K562 (cell line): ENCODE results near the gene PRM3. TPM values are rescaled to one million over a fixed set of nuclear protein-coding genes. Genes with fewer than 3 reads are reported as not detected.

Experiments
- ATAC-seq: fragments of 200-7000 bp; cut with Tn5 transposase; 3 replicates; pipeline ENCODE4 v1.9.1; 2020; ENCODE audit warnings: moderate library complexity
- BruUV-seq: library from RNA; stranded (reverse); fragments of 400-500 nt; replicated peaks from 2 replicates; lab custom pipeline; 2021; lab: Mats Ljungman, UMichigan
- CTCF ChIA-PET: fragments of 300-600 bp; formaldehyde crosslinking; extraction: SDS; loops from one replicate; lab custom pipeline; 2021; ENCODE audit warnings: low intra/inter-chr PET ratio; lab: Yijun Ruan, JAX
- POLR2A ChIA-PET: fragments of 300-600, 350-650 bp; sonication (Branson Sonifier 250); formaldehyde crosslinking; extraction: SDS; loops from one replicate; lab custom pipeline; 2021; ENCODE audit warnings: antibody characterized with exemption, inconsistent platforms; lab: Yijun Ruan, JAX
- DNase-seq, 4 experiments: peaks; one replicate each; pipeline versions ENCODE4 v3.0.0 to v3.0.0-alpha.2; 2011 to 2018; ENCODE audit warnings: low spot score in 3 of 4, mixed read lengths in 3 of 4; ENCODE audit errors: extremely low read depth in 1 of 4
- FAIRE-seq: peaks from 2 replicates; lab custom pipeline; 2011; peaks lifted over from hg19 to GRCh38; lab: Jason Lieb, UNC
- H2AFZ ChIP-seq: 2 replicates; pipeline ENCODE4 v1.6.0; 2011; ENCODE audit warnings: low read depth, low read length, control low read depth, inconsistent platforms
- H3K27ac ChIP-seq: fragments of 200-600 bp; 3 replicates; pipeline ENCODE4 v1.8.0; 2011; ENCODE audit warnings: low read depth, mild to moderate bottlenecking, control low read depth, inconsistent platforms, low read length, moderate library complexity, mixed read lengths; ENCODE audit errors: extremely low read depth
- H3K27me3 ChIP-seq, 2 experiments: fragments of 300-600 bp in 1 of 2; 2 replicates in 1 of 2; 3 replicates in 1 of 2; pipeline versions ENCODE4 v1.6.0 to v1.8.0; 2011; ENCODE audit warnings: inconsistent platforms in 2 of 2, low read length in 2 of 2, mild to moderate bottlenecking in 1 of 2, mixed read lengths in 1 of 2, moderate library complexity in 1 of 2; ENCODE audit not compliant: control insufficient read depth in 2 of 2, insufficient read depth in 2 of 2
- H3K36me3 ChIP-seq: fragments of 300-600 bp; 3 replicates; pipeline ENCODE4 v1.8.0; 2011; ENCODE audit warnings: mild to moderate bottlenecking, low read length, inconsistent platforms; ENCODE audit not compliant: control insufficient read depth, insufficient read depth
- H3K4me1 ChIP-seq, 2 experiments: fragments of 200-600 bp in 1 of 2; replicated peaks in 1 of 2; 2 replicates in 1 of 2; 3 replicates in 1 of 2; pipeline versions ENCODE4 v1.5.1 to v1.8.0; 2011; ENCODE audit warnings: inconsistent platforms in 2 of 2, low read length in 2 of 2, mild to moderate bottlenecking in 1 of 2, mixed read lengths in 1 of 2, moderate library complexity in 1 of 2; ENCODE audit not compliant: control insufficient read depth in 2 of 2, insufficient read depth in 2 of 2
- H3K4me2 ChIP-seq: 2 replicates; pipeline ENCODE4 v1.6.1; 2011; ENCODE audit warnings: low read length, control low read depth, inconsistent platforms, mixed read lengths; ENCODE audit not compliant: insufficient read depth
- H3K4me3 ChIP-seq: fragments of 200-600 bp; sonication (generic), shearing (Covaris generic); 2 replicates; pipeline ENCODE4 v1.5.1; 2016; ENCODE audit warnings: control low read depth, inconsistent platforms
- H3K79me2 ChIP-seq: fragments of 200-600 bp; 3 replicates; pipeline ENCODE4 v1.8.0; 2011; ENCODE audit warnings: low read length, inconsistent platforms; ENCODE audit not compliant: control insufficient read depth, insufficient read depth
- H3K9ac ChIP-seq, 2 experiments: 2 replicates each; pipeline versions ENCODE4 v1.6.0 to v1.6.1; 2011; ENCODE audit warnings: low read depth in 2 of 2, low read length in 2 of 2, control low read depth in 1 of 2, inconsistent platforms in 1 of 2, mild to moderate bottlenecking in 1 of 2, mixed read lengths in 1 of 2; ENCODE audit not compliant: insufficient read depth in 1 of 2
- H3K9me1 ChIP-seq: one replicate; pipeline ENCODE4 v1.6.0; 2011; ENCODE audit warnings: inconsistent platforms, mild to moderate bottlenecking, low read length, moderate library complexity; ENCODE audit not compliant: control insufficient read depth, insufficient read depth
- H3K9me3 ChIP-seq: replicated peaks from 2 replicates; pipeline ENCODE4 v1.5.1; 2011; ENCODE audit warnings: low read depth, low read length, inconsistent platforms; ENCODE audit not compliant: control insufficient read depth, insufficient read depth
- H4K20me1 ChIP-seq: replicated peaks from 2 replicates; pipeline ENCODE4 v1.6.1; 2011; ENCODE audit warnings: low read length, inconsistent platforms, mixed read lengths; ENCODE audit not compliant: control insufficient read depth, insufficient read depth
- BRF1 ChIP-seq: IDR thresholded peaks from 3 replicates; pipeline ENCODE4 v1.6.1; 2011; ENCODE audit warnings: borderline replicate concordance, mild to moderate bottlenecking; ENCODE audit not compliant: insufficient read length; ENCODE audit errors: extremely low read depth
- DIDO1 ChIP-seq: fragments of 450-650 bp; IDR thresholded peaks from 2 replicates; pipeline ENCODE4 v1.6.1; 2016; ENCODE audit warnings: low read depth, missing biosample characterization, missing genetic modification characterization
- GATA2 ChIP-seq: sonication (generic); formaldehyde crosslinking; IDR thresholded peaks from 2 replicates; pipeline ENCODE4 v1.4.0; 2020; ENCODE audit warnings: mild to moderate bottlenecking, missing genetic modification reagents
- HEY1 ChIP-seq: fragments of 250-450 bp; sonication (Bioruptor Pico); IDR thresholded peaks from 2 replicates; pipeline ENCODE4 v1.5.0; 2020; ENCODE audit warnings: mild to moderate bottlenecking, moderate library complexity, borderline replicate concordance
- PHB2 ChIP-seq: fragments of 450-650 bp; IDR thresholded peaks from 2 replicates; pipeline ENCODE4 v1.6.1; 2017; ENCODE audit warnings: low read depth
- PTBP1 ChIP-seq: fragments of 200-400 bp; formaldehyde crosslinking; IDR thresholded peaks from 2 replicates; pipeline ENCODE4 v1.6.1; 2017; ENCODE audit warnings: low read depth, low read length
- PTRF ChIP-seq: fragments of 450-650 bp; IDR thresholded peaks from 2 replicates; pipeline ENCODE4 v1.6.1; 2016; ENCODE audit warnings: mild to moderate bottlenecking, missing genetic modification characterization, missing compliant biosample characterization
- SMAD4 ChIP-seq: fragments of 250-450 bp; sonication (Bioruptor Pico); conservative IDR thresholded peaks from 2 replicates; pipeline ENCODE4 v1.8.0; 2021; ENCODE audit warnings: inconsistent platforms, mild to moderate bottlenecking, moderate library complexity
- THRAP3 ChIP-seq: fragments of 450-650 bp; IDR thresholded peaks from 2 replicates; pipeline ENCODE4 v1.6.1; 2016; ENCODE audit warnings: mild to moderate bottlenecking, inconsistent platforms, borderline replicate concordance
- TRIM28 ChIP-seq: fragments of 450-650 bp; IDR thresholded peaks from 2 replicates; pipeline ENCODE4 v1.6.1; 2017
- YBX1 ChIP-seq: fragments of 450-650 bp; IDR thresholded peaks from 2 replicates; pipeline ENCODE4 v1.7.1; 2016; ENCODE audit warnings: mild to moderate bottlenecking
- WGBS: fragments of 100-300 bp; shearing (Covaris generic); methylation state at CpG from one replicate; pipeline ENCODE4 v1.1.6; 2016; ENCODE audit warnings: low coverage, mixed read lengths; ENCODE audit not compliant: insufficient coverage; ENCODE audit errors: missing lambda C conversion rate; 5-methylcytosine and 5-hydroxymethylcytosine counted together
- in situ Hi-C: fragments of 300-500 bp; cut with MboI; formaldehyde crosslinking; loops from 4 replicates; pipeline ENCODE4 v1.15.0; 2018; ENCODE audit warnings: inconsistent platforms, mixed read lengths
- intact Hi-C: fragments of 100-400 bp; cut with micrococcal nuclease; formaldehyde crosslinking; loops from 2 replicates; pipeline ENCODE4 v1.14.2; 2022
- polyA plus RNA-seq, 8 experiments: library from polyadenylated mRNA; depleted of rRNA in 4 of 8; stranded (reverse) in 5 of 8; unstranded in 3 of 8; fragments of >200 nt; fragmentation: Nextera tagmentation in 2 of 8; fragmentation: Illumina TruSeq in 1 of 8; extraction: Ambion mirVana in 2 of 8; extraction: Trizol in 1 of 8; gene quantifications; 2 replicates each; pipeline versions ENCODE4 v1.2.1 to v1.2.3, GENCODE V29; 2011 to 2014; ENCODE audit warnings: inconsistent platforms in 1 of 8, missing spikeins in 1 of 8
- total RNA-seq, 7 experiments: library from RNA; depleted of rRNA in 6 of 7; stranded (reverse); fragments of >200 nt in 6 of 7; fragmentation: Illumina TruSeq in 2 of 7; extraction: Trizol in 2 of 7; gene quantifications; 2 replicates each; pipeline versions ENCODE4 v1.2.1 to v1.2.3, GENCODE V29; 2011 to 2021; ENCODE audit warnings: low replicate concordance in 1 of 7
- TF ChIP-seq, protein P1 (sequence below): fragments of 250-450 bp; sonication (Bioruptor Pico); IDR thresholded peaks from 2 replicates; pipeline ENCODE4 v1.4.0; 2020; ENCODE audit warnings: mild to moderate bottlenecking, moderate library complexity
- TF ChIP-seq, protein P2 (sequence below): fragments of 450-650 bp; formaldehyde crosslinking; IDR thresholded peaks from 2 replicates; pipeline ENCODE4 v1.4.0; 2020; ENCODE audit warnings: mild to moderate bottlenecking
- TF ChIP-seq, protein P3 (sequence below): sonication (generic); formaldehyde crosslinking; IDR thresholded peaks from 2 replicates; pipeline ENCODE4 v1.8.1; 2023; ENCODE audit warnings: mild to moderate bottlenecking, missing genetic modification reagents

The PRM3 gene
- total and polyA plus RNA-seq, 9 of the 15 experiments (the other 6 are each of a cell fraction or from before 2014, with no cell fraction given), result not detected

DNA sequence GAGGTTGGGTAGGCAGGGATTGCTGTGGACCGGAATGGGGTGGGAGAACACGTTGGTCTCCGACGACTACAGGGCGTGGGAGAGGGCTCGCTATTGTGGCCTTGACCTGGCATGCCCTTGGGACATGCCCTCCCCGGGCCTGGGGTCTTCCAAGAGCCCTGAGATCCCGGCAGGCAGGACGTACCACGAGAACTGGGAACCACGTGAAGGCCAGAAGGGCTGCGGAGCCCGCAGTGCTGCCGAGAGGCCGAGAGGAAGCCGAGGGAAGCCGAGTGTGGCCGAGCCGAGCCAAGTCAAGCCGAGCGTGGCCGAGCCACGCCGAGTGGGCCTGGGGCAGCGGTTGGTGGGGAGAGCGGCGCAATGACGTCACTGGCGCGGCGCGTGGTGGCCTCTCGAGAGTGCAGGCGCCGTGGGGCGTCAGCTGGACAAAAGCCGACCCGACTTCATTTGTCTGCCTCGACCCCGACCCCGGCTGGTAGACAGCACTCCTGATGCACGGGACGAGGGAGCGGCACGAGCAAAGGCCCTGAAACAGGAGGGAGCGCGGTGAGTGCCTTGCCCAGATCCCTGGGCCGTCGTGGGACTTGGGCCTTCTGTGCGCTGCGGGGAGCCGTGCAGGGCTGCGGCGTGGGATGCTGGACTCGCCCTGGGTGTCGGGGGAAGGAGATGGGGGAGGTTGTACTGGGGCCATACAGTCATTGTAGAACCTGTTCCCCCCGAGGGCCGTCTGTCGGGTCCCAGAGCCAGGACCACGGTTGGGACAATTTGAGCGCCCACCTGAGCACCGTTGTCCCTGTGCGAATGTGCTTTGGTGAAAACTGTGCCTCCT is 24.0 kb downstream of the PRM3 start (continued):
- TF ChIP-seq, protein P1, sequence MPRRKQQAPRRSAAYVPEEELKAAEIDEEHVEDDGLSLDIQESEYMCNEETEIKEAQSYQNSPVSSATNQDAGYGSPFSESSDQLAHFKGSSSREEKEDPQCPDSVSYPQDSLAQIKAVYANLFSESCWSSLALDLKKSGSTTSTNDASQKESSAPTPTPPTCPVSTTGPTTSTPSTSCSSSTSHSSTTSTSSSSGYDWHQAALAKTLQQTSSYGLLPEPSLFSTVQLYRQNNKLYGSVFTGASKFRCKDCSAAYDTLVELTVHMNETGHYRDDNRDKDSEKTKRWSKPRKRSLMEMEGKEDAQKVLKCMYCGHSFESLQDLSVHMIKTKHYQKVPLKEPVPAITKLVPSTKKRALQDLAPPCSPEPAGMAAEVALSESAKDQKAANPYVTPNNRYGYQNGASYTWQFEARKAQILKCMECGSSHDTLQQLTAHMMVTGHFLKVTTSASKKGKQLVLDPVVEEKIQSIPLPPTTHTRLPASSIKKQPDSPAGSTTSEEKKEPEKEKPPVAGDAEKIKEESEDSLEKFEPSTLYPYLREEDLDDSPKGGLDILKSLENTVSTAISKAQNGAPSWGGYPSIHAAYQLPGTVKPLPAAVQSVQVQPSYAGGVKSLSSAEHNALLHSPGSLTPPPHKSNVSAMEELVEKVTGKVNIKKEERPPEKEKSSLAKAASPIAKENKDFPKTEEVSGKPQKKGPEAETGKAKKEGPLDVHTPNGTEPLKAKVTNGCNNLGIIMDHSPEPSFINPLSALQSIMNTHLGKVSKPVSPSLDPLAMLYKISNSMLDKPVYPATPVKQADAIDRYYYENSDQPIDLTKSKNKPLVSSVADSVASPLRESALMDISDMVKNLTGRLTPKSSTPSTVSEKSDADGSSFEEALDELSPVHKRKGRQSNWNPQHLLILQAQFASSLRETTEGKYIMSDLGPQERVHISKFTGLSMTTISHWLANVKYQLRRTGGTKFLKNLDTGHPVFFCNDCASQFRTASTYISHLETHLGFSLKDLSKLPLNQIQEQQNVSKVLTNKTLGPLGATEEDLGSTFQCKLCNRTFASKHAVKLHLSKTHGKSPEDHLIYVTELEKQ (CRISPR knock-in tag), result no peak
- no peak for TF ChIP-seq PTBP1
- TF ChIP-seq, protein P2, sequence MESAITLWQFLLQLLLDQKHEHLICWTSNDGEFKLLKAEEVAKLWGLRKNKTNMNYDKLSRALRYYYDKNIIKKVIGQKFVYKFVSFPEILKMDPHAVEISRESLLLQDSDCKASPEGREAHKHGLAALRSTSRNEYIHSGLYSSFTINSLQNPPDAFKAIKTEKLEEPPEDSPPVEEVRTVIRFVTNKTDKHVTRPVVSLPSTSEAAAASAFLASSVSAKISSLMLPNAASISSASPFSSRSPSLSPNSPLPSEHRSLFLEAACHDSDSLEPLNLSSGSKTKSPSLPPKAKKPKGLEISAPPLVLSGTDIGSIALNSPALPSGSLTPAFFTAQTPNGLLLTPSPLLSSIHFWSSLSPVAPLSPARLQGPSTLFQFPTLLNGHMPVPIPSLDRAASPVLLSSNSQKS (CRISPR knock-in tag), result no peak

DNA sequence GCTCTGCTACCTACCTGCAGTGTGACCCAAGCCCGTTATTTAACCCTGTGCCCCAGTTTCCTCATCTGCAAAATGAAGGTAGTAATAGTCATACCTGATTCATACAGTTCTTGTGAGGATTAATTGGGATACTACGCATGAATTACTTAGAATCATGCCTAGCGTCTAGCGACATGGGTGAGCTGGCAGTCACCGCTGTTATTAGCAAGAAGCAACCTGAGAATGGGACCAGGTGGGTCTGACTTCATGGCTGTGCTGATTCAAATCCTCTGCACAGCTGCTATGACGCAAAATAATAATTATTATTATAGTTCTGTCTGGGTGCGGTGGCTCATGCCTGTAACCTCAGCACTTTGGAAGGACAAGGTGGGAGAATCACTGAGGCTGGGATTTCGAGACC is 25.3 kb downstream of the PRM3 start:
- Histone ChIP-seq H3K27me3 (no peaks in the 10 kb centered on the region), H3K4me3 (no peak overlapping the region), H3K79me2 (peaks cover 8% of the 10 kb centered on the region), H3K4me2 (no peak overlapping the region), H3K9me3 (no peaks in the 10 kb centered on the region), H2AFZ (no peak overlapping the region), H3K9me1 (no peaks in the 10 kb centered on the region), H3K27ac (no peak overlapping the region), H3K9ac (no peak overlapping the region), H3K4me1 (peaks cover 13 to 15% of the 10 kb centered on the region in 2 experiments; a peak in 4 of 5 replicates), H3K36me3 (peaks cover 15% of the 10 kb centered on the region; the same call in 1 of the 3 replicates), H4K20me1 (no peaks in the 10 kb centered on the region)
- intact Hi-C loops, result no loop called here
- in situ Hi-C loops, result no loop called here
- CTCF ChIA-PET, result no interaction called here
- DNase-seq (no peak), ATAC-seq (no peak), FAIRE-seq (no peak)
- no TSS peak for BruUV-seq
- 90% methylated on average over 8 of the region's 8 CpGs for WGBS
- POLR2A ChIA-PET, result interaction anchor here (0.7 to 1.0 kb wide), 4 partner anchors 10 to 277 kb away, joined by 3 to 5 read pairs (median 4); no protein-coding TSS in a partner anchor
- TF ChIP-seq BRF1 (no peak), TRIM28 (no peak), HEY1 (CRISPR knock-in tag) (no peak), SMAD4 (no peak), DIDO1 (tag) (no peak), PTRF (tag) (no peak), THRAP3 (no peak), YBX1 (no peak), PHB2 (no peak), GATA2 (no peak)
- TF ChIP-seq, protein P3, sequence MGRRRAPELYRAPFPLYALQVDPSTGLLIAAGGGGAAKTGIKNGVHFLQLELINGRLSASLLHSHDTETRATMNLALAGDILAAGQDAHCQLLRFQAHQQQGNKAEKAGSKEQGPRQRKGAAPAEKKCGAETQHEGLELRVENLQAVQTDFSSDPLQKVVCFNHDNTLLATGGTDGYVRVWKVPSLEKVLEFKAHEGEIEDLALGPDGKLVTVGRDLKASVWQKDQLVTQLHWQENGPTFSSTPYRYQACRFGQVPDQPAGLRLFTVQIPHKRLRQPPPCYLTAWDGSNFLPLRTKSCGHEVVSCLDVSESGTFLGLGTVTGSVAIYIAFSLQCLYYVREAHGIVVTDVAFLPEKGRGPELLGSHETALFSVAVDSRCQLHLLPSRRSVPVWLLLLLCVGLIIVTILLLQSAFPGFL (CRISPR knock-in tag), result no peak
- TF ChIP-seq, protein P2 (CRISPR knock-in tag), result no peak
